SK-N-SH (cell line): ENCODE data around the gene SEZ6L. TPM values are rescaled to one million over a fixed set of nuclear protein-coding genes. Genes with fewer than 3 reads are reported as not detected.
A peak's percentile ranks its signal among the peaks of the same experiment; 100 is the strongest.

Experiments used
- CTCF ChIA-PET: fragments of 300-600, 350-600 bp; formaldehyde crosslinking; extraction: SDS; loops from one replicate; lab custom pipeline; 2021; lab: Yijun Ruan, JAX
- POLR2A ChIA-PET: fragments of 350-600 bp; sonication (Branson Sonifier 250); formaldehyde crosslinking; extraction: SDS; loops from one replicate; lab custom pipeline; 2020; ENCODE audit warnings: antibody characterized with exemption, inconsistent platforms; lab: Yijun Ruan, JAX
- DNase-seq: peaks from one replicate; pipeline ENCODE4 v3.0.0; 2012
- H2AFZ ChIP-seq: fragments of 200-600 bp; sonication (generic); 2 replicates; pipeline ENCODE4 v1.8.1; 2016; ENCODE audit warnings: antibody characterized with exemption, mild to moderate bottlenecking, low read depth
- H3F3A ChIP-seq: fragments of 200-600 bp; sonication (generic); replicated peaks from 2 replicates; pipeline ENCODE3; 2016; ENCODE audit warnings: antibody characterized with exemption, mild to moderate bottlenecking; ENCODE audit not compliant: insufficient read depth
- H3K27ac ChIP-seq, 2 experiments: fragments of 200-500 bp in 1 of 2; fragments of 200-600 bp in 1 of 2; sonication (Bioruptor generic) in 1 of 2; sonication (generic), shearing (Covaris generic) in 1 of 2; 2 replicates each; pipeline versions ENCODE4 v1.5.1 to v1.6.1; 2014 to 2016; ENCODE audit warnings: low read depth in 2 of 2, inconsistent platforms in 1 of 2, low read length in 1 of 2, mild to moderate bottlenecking in 1 of 2, mixed read lengths in 1 of 2
- H3K27me3 ChIP-seq: fragments of 200-600 bp; sonication (generic), shearing (Covaris generic); 2 replicates; pipeline ENCODE4 v1.6.1; 2016; ENCODE audit warnings: mixed run types; ENCODE audit not compliant: insufficient read depth
- H3K36me3 ChIP-seq, 2 experiments: fragments of 200-500 bp in 1 of 2; fragments of 200-600 bp in 1 of 2; sonication (Bioruptor generic) in 1 of 2; sonication (generic) in 1 of 2; replicated peaks in 1 of 2; 2 replicates each; pipeline versions ENCODE3 to v1.5.1; 2014 to 2016; ENCODE audit warnings: low read length in 1 of 2, mild to moderate bottlenecking in 1 of 2; ENCODE audit not compliant: insufficient read depth in 2 of 2, control insufficient read depth in 1 of 2
- H3K4me1 ChIP-seq, 2 experiments: fragments of 200-500 bp in 1 of 2; fragments of 200-600 bp in 1 of 2; sonication (Bioruptor generic) in 1 of 2; sonication (generic), shearing (Covaris generic) in 1 of 2; 2 replicates each; pipeline versions ENCODE4 v1.5.1 to v1.6.1; 2014 to 2016; ENCODE audit warnings: low read depth in 1 of 2, low read length in 1 of 2, mixed run types in 1 of 2; ENCODE audit not compliant: insufficient read depth in 2 of 2, control insufficient read depth in 1 of 2
- H3K4me2 ChIP-seq: fragments of 200-600 bp; sonication (generic), shearing (Covaris generic); 2 replicates; pipeline ENCODE4 v1.6.1; 2017; ENCODE audit warnings: mixed run types
- H3K4me3 ChIP-seq, 2 experiments: fragments of 200-500 bp in 1 of 2; fragments of 200-600 bp in 1 of 2; sonication (Bioruptor generic) in 1 of 2; sonication (generic), shearing (Covaris generic) in 1 of 2; 2 replicates each; pipeline versions ENCODE4 v1.5.1 to v1.8.1; 2014 to 2016; ENCODE audit warnings: low read depth in 2 of 2, inconsistent platforms in 1 of 2, low read length in 1 of 2, mild to moderate bottlenecking in 1 of 2, mixed read lengths in 1 of 2, moderate library complexity in 1 of 2
- H3K79me2 ChIP-seq: fragments of 200-600 bp; sonication (generic); 2 replicates; pipeline ENCODE4 v1.8.1; 2017; ENCODE audit warnings: mild to moderate bottlenecking; ENCODE audit not compliant: insufficient read depth
- H3K9ac ChIP-seq: fragments of 200-600 bp; sonication (generic); 2 replicates; pipeline ENCODE4 v1.6.1; 2017; ENCODE audit warnings: mixed run types
- H3K9me2 ChIP-seq: fragments of 200-600 bp; sonication (generic); 2 replicates; pipeline ENCODE4 v1.6.1; 2017; ENCODE audit warnings: mixed run types
- H3K9me3 ChIP-seq: fragments of 200-600 bp; sonication (generic); 2 replicates; pipeline ENCODE4 v1.6.1; 2017; ENCODE audit warnings: mixed run types, mild to moderate bottlenecking, moderate library complexity
- H4K20me1 ChIP-seq: fragments of 200-600 bp; sonication (generic); 2 replicates; pipeline ENCODE4 v1.6.1; 2017; ENCODE audit warnings: mild to moderate bottlenecking, mixed run types; ENCODE audit not compliant: insufficient read depth
- CHD2 ChIP-seq: fragments of 150-350 bp; IDR thresholded peaks from 2 replicates; pipeline ENCODE4 v1.6.1; 2018; ENCODE audit warnings: low read length; ENCODE audit not compliant: partially characterized antibody
- CTCF ChIP-seq: fragments of 200-600 bp; sonication (generic); IDR thresholded peaks from 2 replicates; pipeline ENCODE4 v1.6.1; 2017; ENCODE audit warnings: antibody characterized with exemption, mild to moderate bottlenecking, moderate library complexity
- EZH2phosphoT487 ChIP-seq: fragments of 200-600 bp; sonication (generic); IDR thresholded peaks from 2 replicates; pipeline ENCODE4 v1.6.1; 2017; ENCODE audit warnings: low read depth, mixed run types, mild to moderate bottlenecking, antibody characterized with exemption, moderate library complexity, borderline replicate concordance
- FOXM1 ChIP-seq: IDR thresholded peaks from 2 replicates; pipeline ENCODE4 v1.4.0; 2012; ENCODE audit warnings: low read depth, mild to moderate bottlenecking
- MAX ChIP-seq: IDR thresholded peaks from 2 replicates; pipeline ENCODE4 v1.4.0; 2012; ENCODE audit warnings: low read depth
- MEF2A ChIP-seq: IDR thresholded peaks from 2 replicates; pipeline ENCODE4 v1.4.0; 2012; ENCODE audit warnings: low read depth, borderline replicate concordance
- RAD21 ChIP-seq: IDR thresholded peaks from 2 replicates; pipeline ENCODE4 v1.6.1; 2012; ENCODE audit warnings: mild to moderate bottlenecking, low read length
- SIN3A ChIP-seq: IDR thresholded peaks from 2 replicates; pipeline ENCODE4 v1.6.1; 2012; ENCODE audit warnings: low read depth, mild to moderate bottlenecking, low read length, moderate library complexity, borderline replicate concordance
- SMC3 ChIP-seq: IDR thresholded peaks from 2 replicates; pipeline ENCODE4 v1.6.1; 2012; ENCODE audit warnings: low read depth, low read length, improper control_type of control experiment
- TCF12 ChIP-seq: IDR thresholded peaks from 2 replicates; pipeline ENCODE4 v1.4.0; 2012
- YY1 ChIP-seq: IDR thresholded peaks from 2 replicates; pipeline ENCODE4 v1.4.0; 2012; ENCODE audit warnings: low read depth, mild to moderate bottlenecking
- WGBS: methylation state at CpG from one replicate; pipeline ENCODE4 v1.1.6; 2017; ENCODE audit warnings: low lambda C conversion rate; 5-methylcytosine and 5-hydroxymethylcytosine counted together
- polyA plus RNA-seq, 3 experiments: library from polyadenylated mRNA; depleted of rRNA; stranded (reverse); fragments of >200 nt; gene quantifications; 2 replicates each; pipeline ENCODE4 v1.2.3, GENCODE V29; 2012

The SEZ6L gene
- polyA plus RNA-seq, 1 of the 3 experiments (the other 2 are of a cell fraction): 0.10 TPM

GRCh38 chr22:26360169-26360885 lies 191.1 kb downstream of the SEZ6L start:
- no peaks in the 10 kb centered on the region for H3K36me3 ChIP-seq
- H3K4me3 ChIP-seq: peak overlapping the region; percentile 9 to 32; a peak in 3 of 4 replicates
- H4K20me1 ChIP-seq: no peaks in the 10 kb centered on the region
- peak; percentile 73 for DNase-seq
- H3K27ac ChIP-seq: peak overlapping the region in 1 of 2 experiments; percentile 47; a peak in 1 of 4 replicates
- POLR2A ChIA-PET: no interaction called here
- TF ChIP-seq YY1: no peak
- no peak for TF ChIP-seq MEF2A
- no peak for TF ChIP-seq EZH2phosphoT487
- peak; percentile 91 for TF ChIP-seq CTCF
- TF ChIP-seq SIN3A: no peak
- TF ChIP-seq RAD21: peak; percentile 73
- TF ChIP-seq SMC3: peak; percentile 55; the same call in 1 of the 2 replicates
- no peak for TF ChIP-seq TCF12
- TF ChIP-seq FOXM1: no peak
- 11% methylated on average over 17 of the region's 17 CpGs for WGBS
- peak overlapping the region; percentile 56 for H3K4me2 ChIP-seq
- H3K9ac ChIP-seq: no peak overlapping the region
- no peaks in the 10 kb centered on the region for H3K9me2 ChIP-seq
- H3F3A ChIP-seq: no peaks in the 10 kb centered on the region
- no peaks in the 10 kb centered on the region for H3K9me3 ChIP-seq
- H3K79me2 ChIP-seq: no peaks in the 10 kb centered on the region
- CTCF ChIA-PET: interaction anchor here (0.6 to 1.9 kb wide), 20 partner anchors 9 to 593 kb away, joined by 3 to 9 read pairs (median 3); no protein-coding TSS in a partner anchor
- peak overlapping the region; percentile 49; the same call in 1 of the 2 replicates for H2AFZ ChIP-seq
- no peaks in the 10 kb centered on the region for H3K27me3 ChIP-seq
- H3K4me1 ChIP-seq: peaks cover 0 to 7% of the 10 kb centered on the region in 2 experiments; a peak in 2 of 4 replicates

GRCh38 chr22:26362471-26362870 lies 193.2 kb downstream of the SEZ6L start:
- Histone ChIP-seq H4K20me1 (no peaks in the 10 kb centered on the region), H3K9me3 (no peaks in the 10 kb centered on the region), H3K9ac (no peak overlapping the region), H3K4me2 (no peak overlapping the region), H3K4me1 (peaks cover 0 to 7% of the 10 kb centered on the region in 2 experiments; a peak in 2 of 4 replicates), H3F3A (no peaks in the 10 kb centered on the region), H3K36me3 (no peaks in the 10 kb centered on the region), H3K79me2 (no peaks in the 10 kb centered on the region), H3K9me2 (no peaks in the 10 kb centered on the region), H2AFZ (no peak overlapping the region), H3K27me3 (no peaks in the 10 kb centered on the region), H3K27ac (no peak overlapping the region), H3K4me3 (no peak overlapping the region)
- ChIA-PET CTCF (interaction anchor here (0.6 to 6.9 kb wide), 10 partner anchors 10 to 590 kb away, joined by 3 to 99 read pairs (median 4); no protein-coding TSS in a partner anchor), POLR2A (no interaction called here)
- WGBS: 68% methylated on average over 3 of the region's 3 CpGs
- DNase-seq: no peak
- TF ChIP-seq CHD2 (no peak), MAX (no peak)
